WTC11 (cell line): Measurements from ENCODE around the gene TRIB2.

Source experiments
- CTCF ChIP-seq: fragments of 200-600 bp; IDR thresholded peaks from 2 replicates; pipeline ENCODE4 v1.8.0; 2022; ENCODE audit warnings: antibody characterized with exemption
- SP1 ChIP-seq: sonication (generic); formaldehyde crosslinking; conservative IDR thresholded peaks from 2 replicates; pipeline ENCODE4 v1.8.1; 2022; ENCODE audit warnings: missing genetic modification reagents

- TF ChIP-seq SP1 (no peak), CTCF (no peak)
Observed at GRCh38 chr2:12709207-12709522, 7.6 kb upstream of the TRIB2 start.
